Motor neuron (in vitro differentiated cells): Measurements from ENCODE around the gene ZNF784. TPM values are rescaled to one million over a fixed set of nuclear protein-coding genes. Genes with fewer than 3 reads are reported as not detected.
"Not testable (repeated sequence)": the region's sequence is repeated elsewhere in the genome, so short reads cannot be mapped to it uniquely, and the experiment has no call there.

ENCODE experiments used
- ATAC-seq, 8 experiments: fragments of 200-7000 bp; cut with Tn5 transposase; replicated peaks in 6 of 8; 2 replicates each; pipeline ENCODE4 v1.8.0; 2021; ENCODE audit warnings: mild to moderate bottlenecking in 8 of 8, moderate library complexity in 8 of 8
- H3K27ac ChIP-seq, 2 donors: fragments of 250-450 bp; sonication (Bioruptor Pico); 2 replicates each; pipeline ENCODE4 v1.9.0; 2021; ENCODE audit warnings: antibody characterized with exemption in 2 of 2, mild to moderate bottlenecking in 2 of 2, moderate library complexity in 1 of 2
- H3K4me1 ChIP-seq, 2 donors: fragments of 250-450 bp; sonication (Bioruptor Pico); replicated peaks in 1 of 2; 2 replicates each; pipeline ENCODE4 v1.6.1; 2021; ENCODE audit warnings: antibody characterized with exemption in 2 of 2, mild to moderate bottlenecking in 2 of 2, moderate library complexity in 1 of 2
- H3K4me3 ChIP-seq, 5 donors: fragments of 250-450 bp; sonication (Bioruptor Pico); 2 replicates each; pipeline ENCODE4 v1.9.0; 2021; ENCODE audit warnings: antibody characterized with exemption in 5 of 5, mild to moderate bottlenecking in 5 of 5, moderate library complexity in 4 of 5
- WGBS, 10 experiments: fragments of 450-650 bp; shearing (Covaris generic); methylation state at CpG; one replicate each; pipeline ENCODE4 v1.0.0; 2022; 5-methylcytosine and 5-hydroxymethylcytosine counted together
- in situ Hi-C, 9 experiments: fragments of 400-800 bp; cut with MboI; loops; one replicate each; pipeline ENCODE4 v1.15.0; 2021; ENCODE audit warnings: low sequenced_read_pairs in 9 of 9, low pct_unique_long_range_greater_than_20kb in 2 of 9; ENCODE audit not compliant: unreplicated experiment in 9 of 9
- total RNA-seq, 8 experiments: library from RNA; unstranded; fragments of 300-600 nt; gene quantifications; 2 replicates each; pipeline versions ENCODE4 v1.2.3 to v1.2.4, GENCODE V29; 2022

ZNF784 gene
- total RNA-seq, 8 experiments from 2014 or later: 1.6 to 8.2 (median 4.1) TPM

- peak overlapping the region; percentile 75 to 99 (median 97) for H3K4me3 ChIP-seq
- no peak for ATAC-seq
- peaks cover 7 to 13% of the 10 kb centered on the region in 2 donors for H3K4me1 ChIP-seq
- in situ Hi-C loops: no loop called here
- H3K27ac ChIP-seq: no peak overlapping the region
- WGBS, 10 experiments: 80 to 100% (median 98%) methylated on average over 1 to 12 of the region's 90 CpGs; no CpG with 5 or more reads in 4 of the 10 experiments
Measured at GRCh38 chr19:55578761-55579747, 45.3 kb downstream of the ZNF784 start.

- no peak overlapping the region for H3K27ac ChIP-seq
Measured at GRCh38 chr19:55578031-55578760, 46.2 kb downstream of the ZNF784 start.

GRCh38 chr19:55576746-55577145 is 47.6 kb downstream of the ZNF784 start:
- H3K4me3 ChIP-seq: no peak overlapping the region
- in situ Hi-C loops: no loop called here
- 60 to 100% (median 100%) methylated on average over 1 to 5 of the region's 5 CpGs; no CpG with 5 or more reads in 1 of the 10 experiments for WGBS, 10 experiments
- ATAC-seq: no peak
- peaks cover 3 to 8% of the 10 kb centered on the region in 2 donors for H3K4me1 ChIP-seq
- no peak overlapping the region for H3K27ac ChIP-seq

More at GRCh38 chr19:55578031-55578760, 46.2 kb downstream of the ZNF784 start:
- no CpG with 5 or more reads among the region's 83 CpGs for whole genome bisulfite sequencing, 10 experiments
- ATAC-seq: no peak
- peaks cover 7 to 13% of the 10 kb centered on the region in 2 donors for H3K4me1 ChIP-seq
- H3K4me3 ChIP-seq: no peak overlapping the region
- in situ Hi-C loops: no loop called here

DNA sequence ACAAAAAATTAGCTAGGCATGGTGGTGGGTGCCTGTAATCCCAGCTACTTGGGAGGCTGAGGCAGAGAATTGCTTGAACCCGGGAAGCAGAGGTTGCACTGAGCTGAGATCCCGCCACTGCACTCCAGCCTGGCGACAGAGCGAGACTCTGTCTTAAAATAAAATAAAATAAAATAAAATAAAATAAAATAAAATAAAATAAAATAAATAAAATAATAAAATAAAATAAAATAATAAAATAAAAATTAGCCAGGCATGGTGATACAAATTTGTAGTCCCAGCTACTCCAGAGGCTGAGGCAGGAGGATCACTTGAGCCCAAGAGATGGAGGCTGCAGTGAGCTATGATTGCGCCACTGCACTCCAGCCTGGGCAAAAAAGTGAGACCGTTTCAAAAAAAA is 50.4 kb downstream of the ZNF784 start:
- WGBS, 10 experiments: 75 to 100% (median 90%) methylated on average over 1 to 6 of the region's 6 CpGs; no CpG with 5 or more reads in 1 of the 10 experiments
- ATAC-seq, H3K27ac ChIP-seq, H3K4me3 ChIP-seq, H3K4me1 ChIP-seq, in situ Hi-C loops: not testable (repeated sequence)

Other genes starting within 250 kb of the ZNF784 start
- gene TMEM190, start 247.7 kb downstream of the ZNF784 start, total RNA-seq: 1 to 10 TPM in 1 of 8 experiments, under 1 TPM in 2, not detected in 5; 0.46 to 8.4 (median 0.58) TPM
- under 1 TPM in 3 of 8 experiments, not detected in 5; 0.23 to 0.40 (median 0.25) TPM for gene TMEM238, start 240.3 kb downstream of the ZNF784 start, total RNA-seq
- gene RPL28, start 238.6 kb downstream of the ZNF784 start, total RNA-seq: 1,000 to 10,000 TPM in 2 of 8 experiments, 100 to 1,000 TPM in 6; 362 to 1,444 (median 673) TPM
- gene UBE2S, start 216.8 kb downstream of the ZNF784 start, total RNA-seq: 10 to 100 TPM; 21.5 to 86.6 (median 37.8) TPM
- 1 to 10 TPM in 5 of 8 experiments, under 1 TPM in 3; 0.10 to 3.4 (median 1.5) TPM for gene SHISA7, start 181.3 kb downstream of the ZNF784 start, total RNA-seq
- gene ISOC2, start 162.9 kb downstream of the ZNF784 start, total RNA-seq: 10 to 100 TPM; 35.4 to 82.0 (median 59.1) TPM
- 1 to 10 TPM in 2 of 8 experiments, under 1 TPM in 5, not detected in 1; 0.05 to 1.3 (median 0.72) TPM for gene C19orf85, start 159.8 kb downstream of the ZNF784 start, total RNA-seq
- gene ZNF628, start 147.9 kb downstream of the ZNF784 start, total RNA-seq: 1 to 10 TPM; 1.1 to 5.6 (median 3.6) TPM
- 10 to 100 TPM; 10.9 to 62.6 (median 48.2) TPM for gene NAT14, start 139.4 kb downstream of the ZNF784 start, total RNA-seq
- 1 to 10 TPM in 3 of 8 experiments, under 1 TPM in 5; 0.27 to 3.0 (median 0.63) TPM for gene SSC5D, start 136.1 kb downstream of the ZNF784 start, total RNA-seq
- under 1 TPM in 1 of 8 experiments, not detected in 7; 0.18 TPM for gene SBK2, start 87.4 kb downstream of the ZNF784 start, total RNA-seq
- gene SBK3, start 79.0 kb downstream of the ZNF784 start, total RNA-seq: 1 to 10 TPM in 1 of 8 experiments, under 1 TPM in 4, not detected in 3; 0.14 to 1.1 (median 0.31) TPM
- 1 to 10 TPM; 3.4 to 9.4 (median 5.0) TPM for gene ZNF579, start 43.7 kb downstream of the ZNF784 start, total RNA-seq
- 10 to 100 TPM in 2 of 8 experiments, 1 to 10 TPM in 6; 5.0 to 11.6 (median 8.3) TPM for gene FIZ1, start 25.0 kb downstream of the ZNF784 start, total RNA-seq
- 10 to 100 TPM in 1 of 8 experiments, 1 to 10 TPM in 7; 3.7 to 12.3 (median 5.4) TPM for gene ZNF524, start 24.3 kb downstream of the ZNF784 start, total RNA-seq
- 1 to 10 TPM in 7 of 8 experiments, under 1 TPM in 1; 0.87 to 6.9 (median 3.5) TPM for gene ZNF865, start 18.9 kb downstream of the ZNF784 start, total RNA-seq
- 10 to 100 TPM in 6 of 8 experiments, 1 to 10 TPM in 2; 7.9 to 25.0 (median 11.1) TPM for gene ZNF580, start 16.4 kb upstream of the ZNF784 start, total RNA-seq
- gene ZNF581, start 19.1 kb upstream of the ZNF784 start, total RNA-seq: 10 to 100 TPM; 18.3 to 34.2 (median 24.9) TPM
- gene CCDC106, start 23.6 kb upstream of the ZNF784 start, total RNA-seq: 10 to 100 TPM in 7 of 8 experiments, 1 to 10 TPM in 1; 9.8 to 23.6 (median 13.6) TPM
- 100 to 1,000 TPM in 7 of 8 experiments, 10 to 100 TPM in 1; 85.3 to 252 (median 133) TPM for gene U2AF2, start 30.5 kb upstream of the ZNF784 start, total RNA-seq
- gene EPN1, start 50.7 kb upstream of the ZNF784 start, total RNA-seq: 10 to 100 TPM; 21.8 to 79.7 (median 50.3) TPM
- 1 to 10 TPM in 1 of 8 experiments, under 1 TPM in 3, not detected in 4; 0.08 to 1.1 (median 0.23) TPM for gene NLRP9, start 113.8 kb upstream of the ZNF784 start, total RNA-seq
- under 1 TPM in 1 of 8 experiments, not detected in 7; 0.31 TPM for gene RFPL4A, start 134.5 kb upstream of the ZNF784 start, total RNA-seq
- under 1 TPM in 2 of 8 experiments, not detected in 6; 0.38 to 0.66 TPM for gene RFPL4AL1, start 144.6 kb upstream of the ZNF784 start, total RNA-seq
- gene NLRP11, start 207.4 kb upstream of the ZNF784 start, total RNA-seq: under 1 TPM in 3 of 8 experiments, not detected in 5; 0.09 to 0.24 (median 0.14) TPM
- under 1 TPM in 2 of 8 experiments, not detected in 6; 0.14 to 0.17 TPM for gene NLRP4, start 212.0 kb upstream of the ZNF784 start, total RNA-seq